ENCODE data around the gene GCNT2.
"Not testable (repeated sequence)": the region's sequence is repeated elsewhere in the genome, so short reads cannot be mapped to it uniquely, and the experiment has no call there.

GCNT2 gene

DNA sequence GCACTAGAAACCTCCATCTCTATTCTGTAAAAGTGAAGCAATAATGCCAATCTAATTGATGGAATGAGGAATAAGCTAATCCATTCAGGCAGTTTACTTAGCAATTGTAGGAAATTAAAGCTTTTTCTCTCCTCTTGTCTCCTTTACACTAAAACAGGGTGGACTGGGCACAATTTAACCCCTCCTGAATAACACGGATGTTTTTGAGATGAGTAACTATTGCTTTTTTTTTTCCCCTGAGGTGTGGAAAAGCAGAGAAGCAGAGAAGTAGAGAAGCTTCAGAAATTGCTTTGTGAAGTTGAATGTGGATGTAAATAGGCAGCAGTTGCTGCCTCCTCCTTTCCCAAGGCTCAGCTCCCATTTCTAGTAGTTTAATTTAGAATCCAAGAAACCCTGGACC lies 40.0 kb upstream of the GCNT2 start:
- Histone ChIP-seq H3K36me3 (ENCODE audit: control insufficient read depth, insufficient read depth, low read length) (no peaks in the 10 kb centered on the region), H3K27ac (no peak overlapping the region), H2AFZ (no peak overlapping the region), H3K4me3 (ENCODE audit: low read depth, low read length) (no peak overlapping the region), H3K79me2 (no peaks in the 10 kb centered on the region), H3K4me1 (no peaks in the 10 kb centered on the region), H3K9ac (no peak overlapping the region), H3K27me3 (ENCODE audit: control insufficient read depth, insufficient read depth, low read length) (no peaks in the 10 kb centered on the region), H3K4me2 (ENCODE audit: low read length) (no peak overlapping the region), H3K9me3 (ENCODE audit: control insufficient read depth, low read length) (no peaks in the 10 kb centered on the region)
- TF ChIP-seq, protein P1, sequence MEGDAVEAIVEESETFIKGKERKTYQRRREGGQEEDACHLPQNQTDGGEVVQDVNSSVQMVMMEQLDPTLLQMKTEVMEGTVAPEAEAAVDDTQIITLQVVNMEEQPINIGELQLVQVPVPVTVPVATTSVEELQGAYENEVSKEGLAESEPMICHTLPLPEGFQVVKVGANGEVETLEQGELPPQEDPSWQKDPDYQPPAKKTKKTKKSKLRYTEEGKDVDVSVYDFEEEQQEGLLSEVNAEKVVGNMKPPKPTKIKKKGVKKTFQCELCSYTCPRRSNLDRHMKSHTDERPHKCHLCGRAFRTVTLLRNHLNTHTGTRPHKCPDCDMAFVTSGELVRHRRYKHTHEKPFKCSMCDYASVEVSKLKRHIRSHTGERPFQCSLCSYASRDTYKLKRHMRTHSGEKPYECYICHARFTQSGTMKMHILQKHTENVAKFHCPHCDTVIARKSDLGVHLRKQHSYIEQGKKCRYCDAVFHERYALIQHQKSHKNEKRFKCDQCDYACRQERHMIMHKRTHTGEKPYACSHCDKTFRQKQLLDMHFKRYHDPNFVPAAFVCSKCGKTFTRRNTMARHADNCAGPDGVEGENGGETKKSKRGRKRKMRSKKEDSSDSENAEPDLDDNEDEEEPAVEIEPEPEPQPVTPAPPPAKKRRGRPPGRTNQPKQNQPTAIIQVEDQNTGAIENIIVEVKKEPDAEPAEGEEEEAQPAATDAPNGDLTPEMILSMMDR (IDR thresholded peaks at IDR 0.05), result no peak

DNA sequence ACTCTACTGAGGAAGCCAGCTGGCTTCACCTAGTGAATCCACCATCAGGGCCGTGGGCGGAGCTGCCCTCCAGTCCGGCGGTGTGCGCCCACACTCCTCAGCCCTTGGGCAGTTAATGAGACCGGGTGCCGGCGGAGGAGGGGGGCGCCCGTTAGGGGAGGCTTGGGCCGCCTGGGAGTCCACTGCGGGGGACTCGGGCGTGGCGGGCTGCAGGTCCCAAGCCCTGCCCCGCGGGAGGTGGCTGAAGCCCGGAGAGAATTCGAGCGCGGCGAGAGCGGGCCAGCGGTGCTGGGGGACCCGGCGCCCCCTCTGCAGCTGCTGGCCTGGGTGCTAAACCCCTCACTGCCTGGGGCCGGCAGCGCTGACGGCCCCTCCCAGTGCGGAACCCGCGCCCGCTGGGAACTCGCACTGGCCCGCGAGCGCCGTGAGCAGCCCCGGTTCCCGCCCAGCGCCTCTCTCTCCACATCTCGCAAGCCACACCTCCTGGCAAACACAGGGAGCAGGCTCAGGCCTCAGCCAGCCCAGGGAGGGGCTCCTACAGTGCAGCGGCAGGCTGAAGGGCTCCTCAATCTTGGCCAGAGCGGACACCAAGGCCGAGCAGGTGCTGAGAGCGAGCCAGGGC lies 38.4 kb upstream of the GCNT2 start:
- TF ChIP-seq, protein P1 (IDR thresholded peaks at IDR 0.05), result no peak
- no peak overlapping the region for H3K4me2 ChIP-seq (ENCODE audit: low read length)
- H3K27ac ChIP-seq, result no peak overlapping the region
- no peaks in the 10 kb centered on the region for H3K4me1 ChIP-seq
- no peak overlapping the region for H3K9ac ChIP-seq
- H3K36me3 ChIP-seq (ENCODE audit: control insufficient read depth, insufficient read depth, low read length), result no peaks in the 10 kb centered on the region
- H3K4me3 ChIP-seq (ENCODE audit: low read depth, low read length), result no peak overlapping the region
- H3K27me3 ChIP-seq (ENCODE audit: control insufficient read depth, insufficient read depth, low read length), result no peaks in the 10 kb centered on the region
- H3K79me2 ChIP-seq, result no peaks in the 10 kb centered on the region
- H3K9me3 ChIP-seq (ENCODE audit: control insufficient read depth, low read length), result no peaks in the 10 kb centered on the region
- H2AFZ ChIP-seq, result no peak overlapping the region

DNA sequence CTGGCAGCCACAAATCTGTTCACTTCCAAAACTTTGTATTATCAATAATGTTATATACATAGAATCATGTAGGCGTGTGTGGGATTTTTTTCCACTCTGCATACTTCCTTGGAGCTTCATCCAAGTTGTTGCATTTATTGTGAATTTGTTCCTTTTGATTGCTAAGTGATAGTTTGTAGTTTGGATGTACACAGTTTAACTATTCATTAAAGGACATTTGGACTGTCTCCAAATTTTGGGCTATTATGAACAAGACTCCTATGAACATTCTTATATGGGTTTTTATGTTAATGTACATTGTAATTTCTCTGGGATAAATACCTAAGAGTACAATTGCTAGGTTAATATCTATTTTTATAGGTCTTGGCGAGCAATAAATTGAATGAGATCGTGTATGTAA lies 36.2 kb upstream of the GCNT2 start:
- H3K4me2 ChIP-seq (ENCODE audit: low read length), result no peak overlapping the region
- H3K27me3 ChIP-seq (ENCODE audit: control insufficient read depth, insufficient read depth, low read length), result no peaks in the 10 kb centered on the region
- H3K9me3 ChIP-seq (ENCODE audit: control insufficient read depth, low read length), result no peaks in the 10 kb centered on the region
- no peak overlapping the region for H3K4me3 ChIP-seq (ENCODE audit: low read depth, low read length)
- H3K79me2 ChIP-seq, result no peaks in the 10 kb centered on the region
- no peak overlapping the region for H3K9ac ChIP-seq
- no peaks in the 10 kb centered on the region for H3K36me3 ChIP-seq (ENCODE audit: control insufficient read depth, insufficient read depth, low read length)
- no peak overlapping the region for H3K27ac ChIP-seq
- no peak overlapping the region for H2AFZ ChIP-seq
- TF ChIP-seq, protein P1 (IDR thresholded peaks at IDR 0.05), result no peak
- no peaks in the 10 kb centered on the region for H3K4me1 ChIP-seq

DNA sequence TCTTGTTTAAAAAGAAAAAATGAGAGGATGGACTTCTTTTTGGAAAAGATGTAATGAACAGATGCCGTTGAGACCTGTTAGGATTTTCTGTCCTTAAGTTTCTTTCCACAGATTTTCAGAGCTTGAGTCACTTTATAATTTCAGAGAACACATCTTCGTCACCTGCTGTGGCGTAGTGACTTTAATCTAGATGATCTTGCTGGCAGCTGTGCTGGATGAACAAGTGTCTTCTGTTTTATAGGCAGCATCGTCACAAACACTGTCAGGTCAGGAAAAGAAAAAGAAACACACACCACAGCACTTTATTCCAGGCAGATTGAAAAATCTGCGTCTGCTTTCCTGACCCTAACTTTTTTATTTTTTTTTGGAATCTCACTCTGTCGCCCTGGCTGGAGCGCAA lies 35.7 kb upstream of the GCNT2 start:
- no peak overlapping the region for H3K9ac ChIP-seq
- H3K36me3 ChIP-seq (ENCODE audit: control insufficient read depth, insufficient read depth, low read length), result no peaks in the 10 kb centered on the region
- no peak overlapping the region for H3K4me2 ChIP-seq (ENCODE audit: low read length)
- no peaks in the 10 kb centered on the region for H3K27me3 ChIP-seq (ENCODE audit: control insufficient read depth, insufficient read depth, low read length)
- TF ChIP-seq, protein P1 (IDR thresholded peaks at IDR 0.05), result no peak
- no peak overlapping the region for H3K4me3 ChIP-seq (ENCODE audit: low read depth, low read length)
- H3K27ac ChIP-seq, result no peak overlapping the region
- no peaks in the 10 kb centered on the region for H3K9me3 ChIP-seq (ENCODE audit: control insufficient read depth, low read length)
- no peaks in the 10 kb centered on the region for H3K4me1 ChIP-seq
- H2AFZ ChIP-seq, result no peak overlapping the region
- H3K79me2 ChIP-seq, result no peaks in the 10 kb centered on the region

DNA sequence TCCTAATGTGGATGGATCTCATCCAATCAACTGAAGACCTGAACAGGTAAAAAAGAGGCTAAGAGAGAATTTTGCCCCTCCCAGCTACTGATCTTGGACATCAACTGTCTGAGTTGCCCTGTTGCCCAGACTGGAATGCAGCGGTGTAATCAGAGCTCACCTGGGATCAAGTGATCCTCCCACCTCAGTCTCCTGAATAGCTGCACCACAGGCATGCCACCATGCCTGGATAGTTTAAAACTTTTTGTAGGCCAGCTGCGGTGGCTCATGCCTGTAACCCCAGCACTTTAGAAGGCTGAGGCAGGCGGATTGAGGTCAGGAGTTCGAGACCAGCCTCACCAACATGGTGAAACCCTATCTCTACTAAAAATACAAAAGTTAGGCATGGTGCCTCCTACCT lies 34.9 kb upstream of the GCNT2 start:
- Histone ChIP-seq H3K4me3 (ENCODE audit: low read depth, low read length) (no peak overlapping the region), H3K9ac (no peak overlapping the region), H2AFZ (no peak overlapping the region), H3K4me1 (no peaks in the 10 kb centered on the region), H3K36me3 (ENCODE audit: control insufficient read depth, insufficient read depth, low read length) (no peaks in the 10 kb centered on the region), H3K4me2 (ENCODE audit: low read length) (no peak overlapping the region), H3K27me3 (ENCODE audit: control insufficient read depth, insufficient read depth, low read length) (no peaks in the 10 kb centered on the region), H3K9me3 (ENCODE audit: control insufficient read depth, low read length) (no peaks in the 10 kb centered on the region), H3K27ac (no peak overlapping the region), H3K79me2 (no peaks in the 10 kb centered on the region)
- TF ChIP-seq, protein P1 (IDR thresholded peaks at IDR 0.05), result no peak

DNA sequence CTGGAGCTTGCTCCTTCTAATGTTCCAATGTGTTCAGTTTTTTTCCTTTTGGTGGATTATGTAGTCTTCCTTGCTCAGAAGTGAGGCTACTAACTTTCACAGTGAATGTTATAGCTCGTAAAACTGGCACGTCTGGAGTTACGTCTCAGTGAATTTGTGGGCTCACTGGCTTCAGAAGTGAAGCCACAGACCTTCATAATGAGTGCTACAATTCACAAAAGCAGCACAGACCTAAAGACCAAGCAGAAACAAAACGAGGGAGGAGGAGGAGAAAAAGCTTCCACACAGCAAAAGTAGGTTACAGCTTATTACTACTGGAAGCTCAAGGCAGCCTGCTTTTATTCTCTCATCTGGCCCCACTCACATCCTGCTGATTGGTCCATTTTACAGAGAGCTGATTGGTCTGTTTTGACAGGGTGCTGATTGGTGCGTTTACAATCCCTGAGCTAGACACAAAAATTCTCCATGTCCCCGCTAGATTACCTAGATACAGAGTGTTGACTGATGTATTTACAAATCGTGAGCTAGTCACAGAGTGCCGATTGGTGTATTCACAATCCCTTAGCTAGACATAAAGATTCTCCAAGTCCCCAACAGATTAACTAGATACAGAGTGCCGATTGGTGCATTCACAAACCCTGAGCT lies 34.1 kb upstream of the GCNT2 start:
- H3K4me3 ChIP-seq (ENCODE audit: low read depth, low read length); H3K36me3 ChIP-seq (ENCODE audit: control insufficient read depth, insufficient read depth, low read length); H3K27me3 ChIP-seq (ENCODE audit: control insufficient read depth, insufficient read depth, low read length); H3K27ac ChIP-seq; H2AFZ ChIP-seq; H3K4me1 ChIP-seq; H3K9ac ChIP-seq; H3K79me2 ChIP-seq; H3K9me3 ChIP-seq (ENCODE audit: control insufficient read depth, low read length); H3K4me2 ChIP-seq (ENCODE audit: low read length): not testable (repeated sequence)

Data from parathyroid adenoma (tissue), 2 donors.